IPS-11a (cell line): ENCODE results near the gene CNTNAP2.
"Not testable (repeated sequence)": the region's sequence is repeated elsewhere in the genome, so short reads cannot be mapped to it uniquely, and the experiment has no call there.

Experiments used
- H3K4me3 ChIP-seq: one replicate; pipeline ENCODE4 v1.5.1; 2013; ENCODE audit warnings: low read depth, low read length, control low read depth

The CNTNAP2 gene

DNA sequence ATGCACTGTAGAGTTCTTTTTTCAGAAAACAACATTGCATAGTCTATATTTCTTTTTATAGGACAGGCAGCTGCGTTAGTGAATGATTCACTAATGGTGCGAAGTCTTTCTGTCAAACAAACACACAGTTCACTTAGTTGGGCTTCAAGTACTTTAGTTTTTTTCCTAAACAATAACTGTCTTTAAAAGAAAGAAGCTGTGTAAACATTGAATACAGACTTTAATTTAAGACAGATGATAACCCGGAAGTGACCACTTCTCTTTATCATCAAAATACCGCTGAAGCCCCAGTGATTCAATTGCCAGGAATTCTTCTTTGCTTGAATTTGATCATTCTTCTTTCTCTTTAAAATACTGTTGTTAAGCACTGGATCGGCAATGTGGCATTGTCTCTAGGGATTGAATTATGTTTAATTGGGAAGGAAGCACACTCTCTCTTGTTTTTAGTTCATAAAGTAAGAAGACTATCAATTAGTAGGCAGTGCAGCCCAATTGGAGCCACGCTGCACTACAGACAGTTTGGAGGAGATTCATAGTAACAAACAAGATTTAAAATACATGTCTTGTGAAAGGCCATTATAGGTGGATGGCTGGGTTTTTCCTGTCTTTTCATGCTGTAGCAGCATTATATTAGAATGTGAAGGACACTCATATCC lies 30.4 kb downstream of the CNTNAP2 start:
- H3K4me3 ChIP-seq, result no peak overlapping the region

- no peak overlapping the region for H3K4me3 ChIP-seq
Observed at GRCh38 chr7:146150153-146150552, 33.6 kb downstream of the CNTNAP2 start.

DNA sequence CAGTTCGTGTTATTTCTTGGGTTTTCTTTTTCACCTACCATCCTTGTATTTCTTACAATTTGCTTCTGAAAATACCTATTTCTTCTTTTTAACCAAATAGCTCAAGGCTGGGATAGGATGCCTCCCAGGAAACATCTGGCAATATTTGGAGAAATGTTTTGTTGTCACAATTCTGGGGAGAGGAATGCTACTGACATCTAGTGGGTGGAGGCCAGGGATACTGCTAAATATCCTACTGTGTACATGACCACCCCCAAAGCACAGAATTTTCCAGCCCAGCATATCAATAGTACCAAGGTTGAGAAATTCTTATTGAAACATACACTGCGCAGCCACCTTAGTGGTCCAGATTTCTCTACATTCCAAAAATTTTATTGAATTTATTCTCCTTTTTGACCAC lies 55.5 kb downstream of the CNTNAP2 start:
- no peak overlapping the region for H3K4me3 ChIP-seq

DNA sequence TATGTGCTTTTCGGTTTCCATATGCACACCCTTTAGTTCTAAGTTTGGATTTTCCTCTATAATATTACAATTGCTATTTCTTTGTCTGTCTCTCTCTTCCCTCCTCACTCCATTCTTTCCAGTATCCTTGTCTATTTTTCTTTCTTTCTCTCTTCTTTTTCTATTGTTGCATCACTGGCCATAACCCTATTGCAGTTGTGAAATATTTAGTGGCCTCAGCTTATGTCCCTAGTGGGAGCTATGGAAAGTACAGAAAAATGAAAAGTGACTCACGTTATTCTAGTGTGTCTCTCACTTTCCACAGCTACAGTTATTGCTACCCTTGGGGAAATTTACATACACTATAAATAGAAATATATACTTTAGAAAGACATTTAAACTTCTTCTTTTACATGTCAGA lies 59.1 kb downstream of the CNTNAP2 start:
- H3K4me3 ChIP-seq, result no peak overlapping the region

DNA sequence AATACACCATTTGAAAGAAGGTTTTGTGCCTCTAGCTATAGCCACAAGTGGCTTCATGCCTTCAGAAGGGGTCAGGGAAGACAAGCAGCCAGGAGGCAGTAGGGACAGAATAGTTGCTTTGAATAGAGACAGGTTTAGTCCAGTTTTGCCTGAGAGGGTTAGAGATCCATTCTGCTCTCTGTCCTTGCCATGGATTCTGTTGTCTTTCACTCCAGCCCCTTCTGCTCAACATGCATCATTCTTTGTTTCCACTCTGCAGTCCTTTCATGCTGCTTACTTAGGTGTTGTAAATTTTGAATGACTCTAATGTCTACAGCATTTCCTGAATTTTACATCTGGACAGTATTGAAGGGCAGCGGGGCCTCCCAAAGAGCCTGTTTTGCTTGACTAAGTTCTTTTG lies 60.3 kb downstream of the CNTNAP2 start:
- H3K4me3 ChIP-seq, result no peak overlapping the region

DNA sequence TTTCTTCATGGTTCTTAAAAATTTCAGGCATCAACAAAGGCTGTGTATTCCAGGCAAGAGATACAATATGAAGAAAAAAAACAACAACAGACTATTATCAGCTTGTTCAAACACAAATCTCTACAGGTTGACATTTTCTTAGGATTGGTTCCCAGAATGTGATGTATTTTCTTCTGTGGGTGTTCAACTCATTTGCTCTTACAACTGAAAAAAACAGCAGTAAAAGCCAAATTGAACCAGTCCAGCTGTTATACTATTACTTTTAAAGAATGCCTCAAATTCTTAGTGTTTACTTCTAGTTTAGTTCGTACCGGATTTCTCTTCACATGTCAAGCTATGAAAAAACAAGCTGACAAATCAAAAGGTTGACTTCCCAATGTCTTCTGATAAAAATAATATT lies 60.7 kb downstream of the CNTNAP2 start:
- no peak overlapping the region for H3K4me3 ChIP-seq

GRCh38 chr7:146185844-146186243 lies 69.2 kb downstream of the CNTNAP2 start:
- H3K4me3 ChIP-seq, result no peak overlapping the region

- not testable (repeated sequence) for H3K4me3 ChIP-seq
Observed at GRCh38 chr7:146191428-146191827, 74.8 kb downstream of the CNTNAP2 start.

GRCh38 chr7:146201945-146202344 lies 85.3 kb downstream of the CNTNAP2 start:
- H3K4me3 ChIP-seq, result no peak overlapping the region

GRCh38 chr7:146206270-146206669 lies 89.7 kb downstream of the CNTNAP2 start:
- H3K4me3 ChIP-seq, result no peak overlapping the region

DNA sequence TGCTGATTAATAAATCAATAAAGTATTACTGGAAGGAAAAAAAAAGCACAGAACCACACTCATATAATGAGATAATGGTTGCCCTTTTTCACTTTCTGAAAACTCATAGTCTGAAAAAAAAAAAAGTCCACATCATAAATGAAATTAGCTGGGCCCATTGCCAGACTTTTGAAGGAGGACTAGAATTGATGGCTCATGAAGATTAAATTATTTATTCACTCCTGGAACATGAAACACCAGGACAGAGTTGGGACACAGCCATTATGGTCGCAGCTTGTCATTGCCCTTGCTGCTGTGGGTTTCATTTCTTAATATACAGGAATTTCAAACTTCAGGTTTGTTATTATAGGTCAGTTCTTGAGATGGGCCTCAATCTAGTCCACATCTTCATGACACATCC lies 91.9 kb downstream of the CNTNAP2 start:
- H3K4me3 ChIP-seq, result no peak overlapping the region

GRCh38 chr7:146214842-146215241 lies 98.2 kb downstream of the CNTNAP2 start:
- no peak overlapping the region for H3K4me3 ChIP-seq

DNA sequence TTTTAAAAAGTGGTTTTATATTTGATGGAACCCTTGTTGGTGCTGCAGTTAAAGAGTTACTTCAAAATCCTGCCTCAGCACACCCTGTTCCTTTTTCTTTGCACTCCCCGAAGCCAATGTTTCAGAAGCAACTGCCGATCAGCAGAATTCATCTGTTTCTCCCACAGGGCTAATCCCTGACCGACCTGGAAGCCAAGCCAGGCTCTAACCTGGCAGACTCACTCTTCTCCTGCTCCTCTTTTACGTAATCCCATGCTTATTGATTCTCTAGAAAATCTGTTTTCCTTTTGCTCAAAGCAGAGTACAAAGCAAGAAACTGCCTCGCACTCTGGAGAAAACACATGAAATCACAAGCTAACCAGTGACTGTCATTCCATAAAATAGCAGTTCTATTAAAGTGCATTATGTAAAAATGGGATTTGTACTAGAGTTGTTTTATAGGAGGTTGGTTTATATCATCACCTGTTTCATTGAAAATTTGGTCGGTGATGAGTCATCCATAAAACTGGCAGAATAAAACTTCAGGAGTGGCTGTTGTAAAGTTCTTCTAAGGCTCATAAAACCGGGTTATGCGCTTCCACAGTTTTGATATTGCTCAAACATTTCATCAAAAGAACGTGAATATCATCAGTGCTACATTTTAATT lies 99.9 kb downstream of the CNTNAP2 start:
- no peak overlapping the region for H3K4me3 ChIP-seq

DNA sequence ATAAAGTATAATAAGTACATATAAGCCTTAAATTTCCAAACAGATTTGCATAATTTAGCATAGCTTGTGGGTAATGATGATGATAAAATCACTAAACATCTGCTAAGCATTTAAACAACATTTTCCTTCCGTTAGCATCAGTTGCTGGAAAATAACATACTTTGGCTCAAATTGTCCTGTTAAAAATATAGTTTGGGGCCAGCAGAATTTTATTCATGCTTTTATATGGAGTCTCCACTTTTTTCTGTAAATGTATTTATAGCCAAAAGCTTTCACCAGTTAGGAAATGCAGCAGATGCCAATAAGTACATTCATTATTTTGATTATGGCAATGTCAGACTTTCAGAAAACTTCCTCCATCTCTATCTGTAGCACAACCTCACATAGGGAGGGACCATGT lies 107.2 kb downstream of the CNTNAP2 start:
- no peak overlapping the region for H3K4me3 ChIP-seq

GRCh38 chr7:146232604-146233003 lies 116.0 kb downstream of the CNTNAP2 start:
- H3K4me3 ChIP-seq, result no peak overlapping the region

DNA sequence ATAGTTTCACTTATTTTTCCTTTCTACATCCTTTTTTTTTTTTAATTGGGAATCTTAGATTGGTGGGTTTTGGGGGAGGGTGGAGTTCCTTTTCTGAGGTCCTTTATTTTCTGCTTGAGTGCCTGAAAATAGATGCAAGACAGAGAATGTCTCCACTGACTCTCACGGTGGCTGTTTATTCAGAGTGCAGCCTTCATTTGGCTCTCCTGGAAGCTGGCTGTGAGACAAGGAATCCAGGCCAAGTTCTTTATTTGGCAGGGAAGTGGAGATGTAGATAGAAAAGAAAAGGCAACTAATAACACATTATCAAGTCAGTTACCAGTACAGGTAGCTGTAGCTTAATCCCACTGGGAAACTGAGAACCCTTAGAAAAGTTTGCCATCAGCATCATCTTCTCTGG lies 118.6 kb downstream of the CNTNAP2 start:
- H3K4me3 ChIP-seq, result no peak overlapping the region

GRCh38 chr7:146242661-146243060 lies 126.1 kb downstream of the CNTNAP2 start:
- no peak overlapping the region for H3K4me3 ChIP-seq

GRCh38 chr7:146247991-146248390 lies 131.4 kb downstream of the CNTNAP2 start:
- peak overlapping the region; percentile 69 for H3K4me3 ChIP-seq

GRCh38 chr7:146248744-146249143 lies 132.1 kb downstream of the CNTNAP2 start:
- H3K4me3 ChIP-seq, result peak overlapping the region; percentile 69

- H3K4me3 ChIP-seq, result no peak overlapping the region
Observed at GRCh38 chr7:146249272-146249671, 132.7 kb downstream of the CNTNAP2 start.

- no peak overlapping the region for H3K4me3 ChIP-seq
Observed at GRCh38 chr7:146255609-146256008, 139.0 kb downstream of the CNTNAP2 start.

DNA sequence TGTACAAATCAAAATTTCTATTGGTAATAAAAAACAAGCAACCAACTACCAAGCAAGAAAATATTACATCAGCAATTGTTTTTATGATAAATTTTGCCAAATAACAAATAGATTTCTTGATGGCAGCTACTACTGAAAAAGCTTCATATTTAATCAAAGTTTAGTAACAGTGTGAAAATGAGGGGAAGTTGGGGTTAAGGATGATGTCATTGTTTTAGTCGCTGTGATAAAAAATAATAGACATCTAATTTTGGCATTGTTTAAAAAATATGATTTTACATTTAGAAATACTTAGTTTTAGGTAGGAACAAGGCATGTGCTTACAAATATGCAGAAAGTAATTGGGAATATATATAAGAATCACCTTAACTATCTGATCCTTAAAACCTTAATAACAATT lies 145.9 kb downstream of the CNTNAP2 start:
- no peak overlapping the region for H3K4me3 ChIP-seq

DNA sequence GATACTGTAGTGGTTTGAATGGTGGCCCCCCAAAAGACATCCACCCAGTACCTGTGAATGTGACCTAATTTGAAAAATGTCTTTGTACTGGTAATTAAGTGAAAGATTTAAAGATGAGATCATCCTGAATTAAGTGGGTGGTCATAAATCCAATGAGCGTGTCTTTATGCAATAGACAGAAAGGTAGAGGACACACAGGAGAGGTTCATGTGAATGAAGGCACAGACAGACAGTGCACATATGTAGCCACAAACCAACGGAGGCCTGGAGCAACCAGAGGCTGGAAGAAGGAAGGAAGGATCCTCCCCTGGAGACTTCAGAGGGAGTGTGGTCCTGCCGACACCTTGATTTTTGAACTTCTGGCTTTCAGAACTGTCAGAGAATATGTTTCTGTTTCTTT lies 160.3 kb downstream of the CNTNAP2 start:
- no peak overlapping the region for H3K4me3 ChIP-seq
